ENCODE results near the gene SHROOM2. TPM values are rescaled to one million over a fixed set of nuclear protein-coding genes. Genes with fewer than 3 reads are reported as not detected.

Gene SHROOM2
- total and polyA plus RNA-seq, 4 donors, result 3.0 to 15.5 (median 5.0) TPM

GRCh38 chrX:9816084-9816700 is 30.0 kb downstream of the SHROOM2 start:
- H3K27me3 ChIP-seq (ENCODE audit: control insufficient read depth in 3 of 3, insufficient read depth in 3 of 3, low read length in 2 of 3), result peaks cover 0 to 3% (median 2%) of the 10 kb centered on the region in 3 donors
- TF ChIP-seq CTCF (IDR thresholded peaks at IDR 0.05; ENCODE audit: control extremely low read depth, extremely low read depth), result no peak
- H3K36me3 ChIP-seq (ENCODE audit: control insufficient read depth in 4 of 4, insufficient read depth in 4 of 4, low read length in 4 of 4), result no peaks in the 10 kb centered on the region
- WGBS, 2 donors, result 48 to 67% methylated on average over 10 of the region's 10 CpGs
- DNase-seq (no peak), ATAC-seq (ENCODE audit: insufficient read depth, low FRiP score) (no peak)
- H3K9me3 ChIP-seq (ENCODE audit: control insufficient read depth in 4 of 4, insufficient read depth in 3 of 4, low read length in 3 of 4), result peaks cover 0 to 3% (median 0%) of the 10 kb centered on the region in 4 donors
- no peak overlapping the region for H3K9ac ChIP-seq (ENCODE audit: insufficient read depth in 1 of 2, low read length in 2 of 2)
- no peak overlapping the region for H3K27ac ChIP-seq (ENCODE audit: low read depth in 1 of 2, low read length in 1 of 2)
- H3K4me3 ChIP-seq, result no peak overlapping the region
- no peaks in the 10 kb centered on the region for H3K4me1 ChIP-seq (ENCODE audit: control insufficient read depth in 5 of 5, insufficient read depth in 5 of 5, low read length in 5 of 5)

GRCh38 chrX:9821572-9821971 is 35.3 kb downstream of the SHROOM2 start:
- 66 to 86% methylated on average over 7 of the region's 7 CpGs for WGBS, 2 donors
- TF ChIP-seq CTCF (IDR thresholded peaks at IDR 0.05; ENCODE audit: control extremely low read depth, extremely low read depth), result no peak

DNA sequence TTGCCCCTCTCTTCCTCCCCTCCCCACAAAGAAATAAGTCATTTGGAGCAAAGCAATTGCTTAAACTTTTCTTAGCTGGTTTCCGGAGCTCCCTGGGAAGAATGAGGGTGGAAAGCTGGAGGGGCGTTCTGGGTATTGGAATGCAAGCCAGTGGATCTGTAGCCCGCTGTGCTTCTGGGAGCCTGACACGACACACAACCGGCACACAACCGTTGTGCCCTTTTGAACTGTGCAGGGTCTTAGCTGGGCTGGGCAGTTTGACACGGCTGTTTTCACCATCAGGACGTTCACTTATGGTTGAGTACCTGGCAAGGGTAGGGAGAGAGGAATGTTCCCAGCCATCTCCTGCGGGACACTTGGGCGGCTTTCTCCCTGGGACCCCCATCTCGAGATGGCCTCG is 38.3 kb downstream of the SHROOM2 start:
- Histone ChIP-seq H3K4me3 (no peak overlapping the region), H3K27me3 (ENCODE audit: control insufficient read depth in 3 of 3, insufficient read depth in 3 of 3, low read length in 2 of 3) (peaks cover 0 to 12% (median 2%) of the 10 kb centered on the region in 3 donors), H3K36me3 (ENCODE audit: control insufficient read depth in 4 of 4, insufficient read depth in 4 of 4, low read length in 4 of 4) (no peaks in the 10 kb centered on the region), H3K9ac (ENCODE audit: insufficient read depth in 1 of 2, low read length in 2 of 2) (no peak overlapping the region), H3K4me1 (ENCODE audit: control insufficient read depth in 5 of 5, insufficient read depth in 5 of 5, low read length in 5 of 5) (peaks cover 0 to 19% (median 3%) of the 10 kb centered on the region in 5 donors), H3K9me3 (ENCODE audit: control insufficient read depth in 4 of 4, insufficient read depth in 3 of 4, low read length in 3 of 4) (peaks cover 0 to 3% (median 0%) of the 10 kb centered on the region in 4 donors), H3K27ac (ENCODE audit: low read depth in 1 of 2, low read length in 1 of 2) (peak overlapping the region in 1 of 2 donors; percentile 4)
- ATAC-seq (ENCODE audit: insufficient read depth, low FRiP score) (no peak), DNase-seq (peak; percentile 27 to 44 (median 32))
- no peak for TF ChIP-seq CTCF (IDR thresholded peaks at IDR 0.05; ENCODE audit: control extremely low read depth, extremely low read depth)
- 53 to 65% methylated on average over 12 of the region's 12 CpGs for WGBS, 2 donors

More at GRCh38 chrX:9821572-9821971, 35.3 kb downstream of the SHROOM2 start:
- Histone ChIP-seq H3K9me3 (ENCODE audit: control insufficient read depth in 4 of 4, insufficient read depth in 3 of 4, low read length in 3 of 4) (no peaks in the 10 kb centered on the region), H3K27ac (ENCODE audit: low read depth in 1 of 2, low read length in 1 of 2) (no peak overlapping the region), H3K4me1 (ENCODE audit: control insufficient read depth in 5 of 5, insufficient read depth in 5 of 5, low read length in 5 of 5) (peaks cover 0 to 19% (median 3%) of the 10 kb centered on the region in 5 donors), H3K9ac (ENCODE audit: insufficient read depth in 1 of 2, low read length in 2 of 2) (no peak overlapping the region), H3K36me3 (ENCODE audit: control insufficient read depth in 4 of 4, insufficient read depth in 4 of 4, low read length in 4 of 4) (no peaks in the 10 kb centered on the region), H3K27me3 (ENCODE audit: control insufficient read depth in 3 of 3, insufficient read depth in 3 of 3, low read length in 2 of 3) (peaks cover 0 to 10% (median 5%) of the 10 kb centered on the region in 3 donors), H3K4me3 (no peak overlapping the region)
- DNase-seq (no peak), ATAC-seq (ENCODE audit: insufficient read depth, low FRiP score) (no peak)
